Stimulated activated CD8-positive, alpha-beta memory T cell treated with anti-CD3 and anti-CD28 coated beads, Interleukin-12 subunit alpha, Interleukin-12 subunit beta, amount 100 ng/mL, for 4 hours (primary cell): ENCODE measurements around the gene GSPT2.
A peak's percentile ranks its signal among the peaks of the same experiment; 100 is the strongest.
"Not testable (repeated sequence)": the region's sequence is repeated elsewhere in the genome, so short reads cannot be mapped to it uniquely, and the experiment has no call there.

Experiments used
- DNase-seq: peaks from one replicate; pipeline ENCODE4 v3.0.0-alpha.2; 2020; ENCODE audit warnings: low read depth

Gene GSPT2

DNA sequence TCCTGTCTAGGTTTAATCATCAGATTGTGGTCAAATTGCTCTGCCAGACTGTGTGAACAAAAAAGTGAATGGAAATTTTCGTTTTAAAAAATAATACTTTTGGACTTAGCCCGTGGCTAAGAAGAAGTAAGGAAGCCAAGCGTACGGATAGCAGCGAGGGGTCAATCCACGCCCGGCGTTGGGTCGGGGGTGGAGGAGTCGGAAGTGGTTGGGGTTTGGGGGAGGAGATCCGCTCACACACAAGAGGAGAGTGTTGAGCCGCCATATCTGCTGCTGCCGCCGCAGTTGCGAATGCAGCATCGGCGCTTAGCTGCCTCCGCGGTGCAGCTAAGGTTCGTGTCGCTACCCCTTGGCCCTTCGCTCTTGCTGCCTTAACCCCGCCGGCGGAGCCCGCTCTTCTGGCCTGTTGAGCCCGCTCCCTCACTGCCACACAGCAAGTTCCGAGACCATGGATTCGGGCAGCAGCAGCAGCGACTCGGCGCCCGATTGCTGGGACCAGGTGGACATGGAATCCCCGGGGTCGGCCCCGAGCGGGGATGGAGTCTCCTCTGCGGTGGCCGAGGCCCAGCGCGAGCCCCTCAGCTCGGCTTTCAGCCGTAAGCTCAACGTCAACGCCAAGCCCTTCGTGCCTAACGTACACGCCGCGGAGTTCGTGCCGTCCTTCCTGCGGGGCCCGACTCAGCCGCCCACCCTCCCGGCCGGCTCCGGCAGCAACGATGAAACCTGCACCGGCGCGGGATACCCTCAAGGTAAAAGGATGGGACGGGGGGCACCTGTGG is at the start of gene GSPT2:
GSPT2 (plus strand) TSS at position 264 of the 779 bp plus-strand sequence; CDS start at position 449, 185 bp downstream.
- peak; percentile 14 for DNase-seq

- no peak for DNase-seq
Observed at GRCh38 chrX:51694254-51694653, 49.0 kb upstream of the GSPT2 start.

DNA sequence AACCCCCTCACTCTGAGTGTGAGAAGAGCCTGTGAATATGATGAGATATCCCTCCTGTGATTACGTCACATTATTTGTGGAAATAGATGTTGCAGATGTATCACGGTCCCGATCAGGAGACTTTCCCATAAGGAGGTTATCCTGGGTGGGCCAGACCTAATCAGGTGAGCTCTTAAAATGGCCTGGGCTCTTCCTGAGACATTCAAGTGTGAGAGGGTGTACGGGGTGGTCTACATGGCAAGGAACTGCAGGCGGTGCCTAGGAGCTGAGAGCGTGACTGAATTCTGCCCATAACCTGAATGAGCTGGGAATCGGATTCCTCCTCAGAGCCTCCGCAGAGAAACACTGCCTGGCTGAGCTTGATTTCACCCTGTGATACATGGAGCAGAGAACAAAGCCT is 45.8 kb upstream of the GSPT2 start:
- no peak for DNase-seq

DNA sequence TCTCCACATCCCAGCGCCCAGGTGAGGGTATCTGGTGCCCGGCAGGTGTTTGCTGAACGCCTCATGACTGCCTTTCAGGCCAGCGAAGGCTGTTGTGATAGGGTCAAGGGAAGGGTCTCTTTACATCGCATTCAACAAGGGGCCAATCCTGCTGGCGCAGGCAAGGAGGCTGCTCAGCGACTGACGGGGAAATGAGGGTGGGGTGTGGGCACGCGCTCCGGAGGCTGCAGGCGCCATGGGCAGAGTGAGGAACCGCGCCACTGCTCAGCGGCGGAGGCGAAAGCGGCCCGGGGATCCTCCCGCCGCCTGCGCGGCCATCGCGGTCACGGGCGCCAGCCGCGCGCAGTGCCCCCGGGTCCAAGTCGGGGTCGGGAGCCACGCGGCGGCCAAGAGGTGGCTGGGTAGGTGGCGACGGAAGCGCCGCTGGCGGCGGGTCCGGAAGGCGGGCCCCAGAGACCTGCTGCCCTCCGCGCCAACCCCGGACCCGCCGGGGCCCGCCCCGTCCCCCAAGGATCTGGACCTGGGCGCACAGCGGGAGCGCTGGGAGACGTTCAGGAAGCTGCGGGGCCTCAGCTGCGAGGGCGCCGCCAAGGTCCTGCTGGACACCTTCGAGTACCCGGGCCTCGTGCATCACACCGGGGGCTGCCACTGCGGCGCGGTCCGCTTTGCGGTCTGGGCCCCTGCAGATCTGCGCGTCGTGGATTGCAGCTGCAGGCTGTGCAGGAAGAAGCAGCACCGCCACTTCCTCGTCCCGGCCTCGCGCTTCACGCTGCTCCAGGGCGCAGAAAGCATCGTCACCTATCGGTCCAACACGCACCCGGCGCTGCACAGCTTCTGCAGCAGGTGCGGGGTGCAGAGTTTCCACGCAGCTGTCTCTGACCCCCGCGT is 32.7 kb upstream of the GSPT2 start, which contains the start of gene CENPVL1:
CENPVL1 (plus strand) TSS at position 236 of the 888 bp plus-strand sequence; CDS start at position 236, 0 bp downstream.
- not testable (repeated sequence) for DNase-seq

- DNase-seq, result not testable (repeated sequence)
Observed at GRCh38 chrX:51712943-51713647, 30.1 kb upstream of the GSPT2 start.

GRCh38 chrX:51728202-51728601 is 15.0 kb upstream of the GSPT2 start:
- no peak for DNase-seq

- DNase-seq, result no peak
Observed at GRCh38 chrX:51737091-51737490, 6.2 kb upstream of the GSPT2 start.

- DNase-seq, result no peak
Observed at GRCh38 chrX:51742586-51742985, 656 bp upstream of the GSPT2 start.

DNA sequence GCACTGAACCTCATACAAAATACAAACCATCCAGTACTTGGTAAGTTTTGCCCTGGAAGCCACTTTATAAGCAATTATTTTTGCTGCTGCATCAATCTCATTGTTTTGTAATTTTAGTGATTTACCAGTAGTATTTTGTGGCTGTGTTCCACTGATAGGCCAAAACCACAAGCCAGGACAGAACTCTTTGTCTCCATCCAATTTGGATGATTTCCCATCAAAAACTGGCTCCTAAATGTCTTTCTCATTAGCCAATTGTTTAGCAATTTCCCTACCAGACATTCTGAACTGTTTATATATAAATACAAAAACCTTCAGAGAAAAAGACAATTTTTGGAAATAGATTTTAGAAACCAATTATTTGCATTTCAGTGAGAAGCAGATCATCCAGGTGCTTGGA is 4.4 kb downstream of the GSPT2 start:
- no peak for DNase-seq

DNA sequence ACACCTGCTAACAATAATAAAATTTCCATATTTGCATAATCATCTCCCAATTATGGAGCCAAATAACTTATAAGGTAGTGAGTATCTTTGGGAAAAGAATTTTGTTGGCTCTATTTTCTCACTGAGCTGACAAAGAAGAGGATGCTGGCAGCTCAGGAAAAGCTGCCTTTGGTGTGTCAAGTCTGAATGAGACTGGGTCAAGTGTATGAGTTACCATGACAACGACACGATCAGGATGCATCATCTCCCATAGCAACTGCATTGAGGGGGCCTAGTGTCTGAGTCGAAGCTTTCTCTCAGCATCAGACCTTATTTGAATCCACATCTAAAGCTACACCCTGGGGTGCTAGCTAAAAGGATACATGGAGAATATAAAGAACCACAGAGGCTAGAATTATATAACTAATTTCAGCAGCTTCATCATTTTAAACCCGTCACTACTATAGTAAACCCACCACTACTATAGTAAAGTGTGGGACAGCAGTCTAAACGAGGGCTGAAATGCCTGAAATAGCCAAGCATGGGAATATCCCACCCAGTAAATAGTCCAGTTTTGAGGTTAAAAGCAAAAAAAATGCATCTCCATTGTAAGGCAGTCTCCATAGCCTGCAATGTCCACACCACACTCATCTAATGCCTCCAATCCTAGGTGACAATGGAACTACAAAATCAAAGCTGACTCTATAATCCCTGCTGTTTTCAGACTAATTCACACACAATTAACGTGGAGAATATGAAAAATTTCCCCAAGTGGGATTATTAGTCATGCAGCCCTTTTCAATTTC is 16.0 kb downstream of the GSPT2 start:
- no peak for DNase-seq

- no peak for DNase-seq
Observed at GRCh38 chrX:51760657-51761056, 17.4 kb downstream of the GSPT2 start.

- no peak for DNase-seq
Observed at GRCh38 chrX:51766546-51766945, 23.3 kb downstream of the GSPT2 start.

DNA sequence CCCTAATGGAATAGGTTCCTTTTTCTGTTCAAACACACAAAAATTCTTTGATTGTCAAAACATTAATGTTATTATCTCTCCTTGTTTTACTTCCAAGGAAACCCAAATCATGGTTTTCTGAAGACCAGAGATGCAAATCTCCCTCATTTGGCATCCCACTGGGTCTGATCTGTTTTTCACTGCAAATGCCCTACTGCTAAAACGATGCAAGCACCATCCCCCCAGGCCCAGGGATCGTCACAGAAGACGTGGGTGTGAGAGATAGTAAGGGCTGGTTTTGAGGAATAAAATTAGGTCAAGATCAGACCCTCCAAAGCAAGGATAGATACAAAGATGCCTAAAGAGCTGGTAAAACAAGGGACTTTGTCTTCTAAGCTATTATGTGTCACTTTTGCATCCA is 33.6 kb downstream of the GSPT2 start:
- no peak for DNase-seq

DNA sequence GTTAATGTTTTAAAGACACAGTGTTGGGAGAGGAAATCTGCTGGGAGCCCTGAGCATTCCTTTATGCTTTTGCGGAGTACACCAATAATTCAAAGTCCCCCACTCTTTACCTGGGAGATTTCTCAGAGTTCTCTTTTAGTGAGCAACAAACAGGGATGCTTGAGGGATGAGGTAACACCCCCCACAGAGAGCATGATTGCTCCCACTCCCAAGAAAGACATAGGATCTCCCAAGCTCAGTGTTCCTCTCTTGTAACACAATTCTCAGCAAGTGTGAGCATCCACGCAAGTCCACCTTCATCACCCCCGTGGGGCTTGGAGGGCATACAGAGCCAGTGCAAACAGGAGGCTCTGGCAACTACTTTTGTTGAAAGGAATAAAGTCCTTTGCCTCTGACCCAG is 36.1 kb downstream of the GSPT2 start:
- DNase-seq, result no peak

DNA sequence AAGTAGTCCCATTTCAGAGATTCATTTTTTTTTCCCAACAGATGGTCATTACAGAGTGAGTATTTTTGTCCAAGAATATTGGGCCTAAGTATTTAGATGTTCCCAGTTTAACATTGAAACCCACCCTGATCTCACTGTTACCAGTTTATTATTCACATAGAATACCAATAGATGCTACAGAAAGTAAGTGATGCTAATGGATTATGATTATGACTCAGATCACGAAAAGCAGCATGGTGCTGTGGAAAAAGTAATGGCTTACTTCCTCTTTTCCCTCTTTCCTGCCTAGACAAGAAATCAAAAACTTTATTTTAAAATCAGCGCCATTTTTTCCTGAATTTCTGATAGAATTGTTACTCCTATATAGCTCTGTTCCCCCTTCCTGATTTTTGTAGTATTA is 51.9 kb downstream of the GSPT2 start:
- no peak for DNase-seq
